ENCODE results near the gene MPPE1.

Gene MPPE1

GRCh38 chr18:11880586-11881304 lies 27.4 kb downstream of the MPPE1 start:
- H3K9me3 Mint-ChIP-seq: no peaks in the 10 kb centered on the region
- H3K4me3 Mint-ChIP-seq: no peak overlapping the region
- ATAC-seq: no peak
- peaks cover 24% of the 10 kb centered on the region for H3K36me3 Mint-ChIP-seq
- DNase-seq (ENCODE audit: low spot score in 2 of 2): no peak
- H3K4me1 Mint-ChIP-seq: no peaks in the 10 kb centered on the region
- H3K27ac Mint-ChIP-seq: peak overlapping the region; percentile 23

DNA sequence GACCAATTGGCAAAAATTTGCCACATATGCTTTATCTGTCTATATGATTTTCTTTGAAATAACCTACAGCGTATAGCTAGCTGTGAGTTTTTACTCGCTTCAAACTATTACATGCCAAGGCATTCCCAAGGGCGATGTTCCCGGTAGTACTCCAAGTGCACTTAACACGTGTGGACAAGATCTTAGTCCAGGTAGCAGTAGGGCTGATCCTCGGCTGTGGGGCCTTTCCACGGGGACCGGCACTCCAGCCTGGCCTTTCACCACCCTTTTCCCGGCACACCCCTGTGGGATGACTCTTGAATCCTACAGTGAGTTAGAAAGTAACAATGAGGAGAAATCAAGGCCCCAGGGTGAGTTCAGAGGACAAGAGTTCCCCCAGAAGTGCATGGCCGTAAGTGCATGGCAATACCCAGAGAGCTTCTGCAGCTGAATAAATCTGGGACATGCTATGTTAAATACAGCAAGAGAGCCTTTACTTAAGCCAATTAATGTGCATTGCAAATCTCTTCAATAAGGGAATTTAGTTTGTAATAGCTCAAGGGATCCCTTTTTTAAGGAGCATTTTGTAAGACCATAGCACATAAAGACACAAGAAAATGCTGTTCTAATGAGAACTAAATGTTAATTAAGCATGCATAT lies 30.5 kb downstream of the MPPE1 start:
- Mint-ChIP-seq H3K9me3 (no peaks in the 10 kb centered on the region), H3K27ac (no peak overlapping the region), H3K4me1 (no peaks in the 10 kb centered on the region), H3K4me3 (no peak overlapping the region), H3K36me3 (peaks cover 7% of the 10 kb centered on the region)
- ATAC-seq: no peak
- no peak for DNase-seq (ENCODE audit: low spot score in 2 of 2)

- H3K36me3 Mint-ChIP-seq: no peaks in the 10 kb centered on the region
- ATAC-seq (peak; percentile 16), DNase-seq (ENCODE audit: low spot score in 2 of 2) (no peak)
- H3K9me3 Mint-ChIP-seq: no peaks in the 10 kb centered on the region
- no peak overlapping the region for H3K27ac Mint-ChIP-seq
- H3K4me1 Mint-ChIP-seq: peaks cover 6% of the 10 kb centered on the region
- H3K4me3 Mint-ChIP-seq: no peak overlapping the region
Observed at GRCh38 chr18:11874676-11875075, 33.4 kb downstream of the MPPE1 start.

DNA sequence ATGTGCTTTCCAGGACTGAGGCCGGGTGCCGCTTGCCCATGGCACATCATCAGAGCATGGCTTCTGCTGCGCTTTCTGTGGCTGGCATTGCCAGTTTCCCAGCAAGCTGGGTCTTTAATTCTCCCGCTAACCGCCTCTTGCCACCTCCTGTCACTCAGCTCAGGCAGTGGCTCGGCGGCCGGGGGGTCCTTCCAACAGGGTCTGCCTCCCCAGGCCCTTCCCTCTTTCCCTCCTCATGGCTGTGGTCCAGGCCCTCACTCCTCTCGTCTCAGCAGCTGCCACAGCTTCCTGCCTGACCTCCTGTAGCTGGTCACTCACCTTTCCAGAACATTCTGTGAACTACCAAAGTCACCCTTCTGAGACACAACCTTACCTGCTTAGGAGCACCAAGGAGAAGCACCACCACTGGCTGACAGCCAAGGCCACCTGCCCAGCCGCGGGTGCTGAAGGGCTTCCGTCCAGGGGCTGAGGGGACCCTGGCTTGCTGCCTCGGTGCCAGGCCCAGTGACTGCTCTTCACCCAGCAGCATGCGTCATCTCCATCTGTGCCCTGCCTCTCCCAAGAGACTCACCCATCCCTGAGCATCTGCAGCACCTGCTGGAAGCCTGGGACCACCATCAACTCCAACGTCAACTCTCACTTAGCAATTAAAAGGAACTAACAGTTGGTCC lies 34.3 kb downstream of the MPPE1 start:
- DNase-seq (ENCODE audit: low spot score in 2 of 2): no peak
- no peaks in the 10 kb centered on the region for H3K36me3 Mint-ChIP-seq
- no peak overlapping the region for H3K27ac Mint-ChIP-seq
- ATAC-seq: no peak
- no peak overlapping the region for H3K4me3 Mint-ChIP-seq
- no peaks in the 10 kb centered on the region for H3K9me3 Mint-ChIP-seq
- peaks cover 6% of the 10 kb centered on the region for H3K4me1 Mint-ChIP-seq

- no peak overlapping the region for H3K27ac Mint-ChIP-seq
- DNase-seq (ENCODE audit: low spot score in 2 of 2) (no peak), ATAC-seq (no peak)
- no peak overlapping the region for H3K4me3 Mint-ChIP-seq
- H3K4me1 Mint-ChIP-seq: peaks cover 6% of the 10 kb centered on the region
- H3K9me3 Mint-ChIP-seq: no peaks in the 10 kb centered on the region
- no peaks in the 10 kb centered on the region for H3K36me3 Mint-ChIP-seq
Observed at GRCh38 chr18:11872479-11873136, 35.5 kb downstream of the MPPE1 start.

- ATAC-seq (no peak), DNase-seq (ENCODE audit: low spot score in 2 of 2) (no peak)
- no peaks in the 10 kb centered on the region for H3K9me3 Mint-ChIP-seq
- H3K36me3 Mint-ChIP-seq: no peaks in the 10 kb centered on the region
- H3K4me1 Mint-ChIP-seq: peaks cover 6% of the 10 kb centered on the region
- H3K4me3 Mint-ChIP-seq: no peak overlapping the region
- no peak overlapping the region for H3K27ac Mint-ChIP-seq
Observed at GRCh38 chr18:11871501-11871900, 36.6 kb downstream of the MPPE1 start.

- H3K27ac Mint-ChIP-seq: no peak overlapping the region
- peaks cover 6% of the 10 kb centered on the region for H3K4me1 Mint-ChIP-seq
- ATAC-seq: no peak
- no peaks in the 10 kb centered on the region for H3K36me3 Mint-ChIP-seq
- H3K4me3 Mint-ChIP-seq: no peak overlapping the region
- no peak for DNase-seq (ENCODE audit: low spot score in 2 of 2)
- no peaks in the 10 kb centered on the region for H3K9me3 Mint-ChIP-seq
Observed at GRCh38 chr18:11868230-11868629, 39.9 kb downstream of the MPPE1 start.

DNA sequence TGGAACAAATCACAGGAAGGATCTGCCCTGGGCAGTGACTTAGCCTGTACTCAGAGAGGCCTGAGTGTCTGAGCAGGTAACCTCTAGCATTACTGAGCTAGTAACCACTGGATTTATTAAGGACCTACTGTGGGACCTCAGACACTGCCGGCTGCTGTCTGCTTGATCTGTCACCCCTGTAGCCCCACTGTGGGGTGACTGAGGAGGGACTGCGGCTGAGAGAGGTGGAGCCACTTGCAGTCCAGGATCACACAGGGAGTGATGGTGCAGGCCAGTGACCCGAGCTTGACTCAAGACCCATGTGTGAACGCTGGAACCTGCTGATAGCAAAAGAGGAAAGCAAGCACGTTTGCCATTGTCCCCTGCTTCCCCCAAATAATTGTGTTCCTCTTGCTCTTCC lies 41.4 kb downstream of the MPPE1 start:
- peak; percentile 24 for ATAC-seq
- peaks cover 6% of the 10 kb centered on the region for H3K4me1 Mint-ChIP-seq
- no peak overlapping the region for H3K4me3 Mint-ChIP-seq
- no peak overlapping the region for H3K27ac Mint-ChIP-seq
- no peaks in the 10 kb centered on the region for H3K9me3 Mint-ChIP-seq
- no peaks in the 10 kb centered on the region for H3K36me3 Mint-ChIP-seq
- no peak for DNase-seq (ENCODE audit: low spot score in 2 of 2)

GRCh38 chr18:11866329-11866728 lies 41.8 kb downstream of the MPPE1 start:
- Mint-ChIP-seq H3K4me3 (no peak overlapping the region), H3K4me1 (peaks cover 3% of the 10 kb centered on the region), H3K27ac (no peak overlapping the region), H3K36me3 (no peaks in the 10 kb centered on the region), H3K9me3 (no peaks in the 10 kb centered on the region)
- DNase-seq (ENCODE audit: low spot score in 2 of 2) (no peak), ATAC-seq (no peak)

GRCh38 chr18:11865071-11865470 lies 43.0 kb downstream of the MPPE1 start:
- no peak overlapping the region for H3K4me3 Mint-ChIP-seq
- ATAC-seq: peak; percentile 24
- H3K27ac Mint-ChIP-seq: no peak overlapping the region
- DNase-seq (ENCODE audit: low spot score in 2 of 2): no peak
- H3K4me1 Mint-ChIP-seq: no peaks in the 10 kb centered on the region
- no peaks in the 10 kb centered on the region for H3K36me3 Mint-ChIP-seq
- H3K9me3 Mint-ChIP-seq: no peaks in the 10 kb centered on the region

DNA sequence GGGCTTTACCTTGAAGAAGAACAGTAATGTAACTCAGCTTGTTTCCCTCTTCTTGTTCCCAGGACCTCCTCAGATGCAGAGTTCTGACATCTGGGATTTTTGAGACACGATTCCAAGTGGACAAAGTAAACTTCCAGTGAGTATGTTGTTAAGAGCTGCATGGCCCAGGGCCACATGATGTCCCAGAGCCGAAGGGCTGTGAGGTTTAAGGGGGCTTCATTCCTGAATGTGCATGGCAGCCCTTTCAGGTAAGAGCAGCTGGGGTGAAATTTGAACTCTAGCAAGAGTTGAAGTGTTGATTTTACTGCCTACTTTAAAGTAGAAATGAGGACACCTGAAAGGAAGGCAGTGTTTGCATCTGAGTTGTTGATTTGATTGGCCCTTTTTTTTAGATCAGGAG lies 43.6 kb downstream of the MPPE1 start:
- no peaks in the 10 kb centered on the region for H3K36me3 Mint-ChIP-seq
- no peak overlapping the region for H3K4me3 Mint-ChIP-seq
- H3K9me3 Mint-ChIP-seq: no peaks in the 10 kb centered on the region
- DNase-seq (ENCODE audit: low spot score in 2 of 2) (no peak), ATAC-seq (no peak)
- no peaks in the 10 kb centered on the region for H3K4me1 Mint-ChIP-seq
- H3K27ac Mint-ChIP-seq: no peak overlapping the region

DNA sequence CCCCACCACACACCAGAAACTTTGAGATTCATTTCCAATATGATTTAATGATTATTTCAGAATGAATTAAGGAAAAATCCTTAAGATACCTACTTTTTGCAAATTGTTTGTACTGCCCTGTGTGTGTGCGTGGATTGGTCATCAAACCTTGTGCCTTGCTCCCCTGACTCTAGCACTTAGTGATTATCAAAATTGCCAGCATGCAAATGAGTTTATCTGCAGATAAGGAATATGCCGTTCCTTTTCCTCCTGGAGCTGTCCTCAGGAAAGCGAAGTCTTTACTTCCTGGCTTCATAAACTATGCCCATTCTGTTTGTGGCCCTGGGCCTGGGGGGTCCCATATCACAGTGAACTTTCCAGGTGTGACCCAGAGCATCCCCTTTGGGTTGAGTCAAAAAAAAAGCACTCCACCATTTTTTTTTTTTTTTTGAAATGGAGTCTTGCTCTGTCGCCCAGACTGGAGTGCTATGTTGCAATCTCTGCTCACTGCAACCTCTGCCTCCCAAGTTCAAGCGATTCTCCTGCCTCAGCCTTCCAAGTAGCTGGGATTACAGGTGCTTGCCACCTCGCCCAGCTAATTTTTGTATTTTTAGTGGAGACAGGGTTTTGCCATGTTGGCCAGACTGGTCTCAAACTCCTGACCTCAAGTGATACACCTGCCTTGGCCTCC lies 45.5 kb downstream of the MPPE1 start:
- no peaks in the 10 kb centered on the region for H3K36me3 Mint-ChIP-seq
- H3K4me3 Mint-ChIP-seq: no peak overlapping the region
- H3K4me1 Mint-ChIP-seq: no peaks in the 10 kb centered on the region
- no peak for DNase-seq (ENCODE audit: low spot score in 2 of 2)
- H3K9me3 Mint-ChIP-seq: no peaks in the 10 kb centered on the region
- H3K27ac Mint-ChIP-seq: no peak overlapping the region
- no peak for ATAC-seq

GRCh38 chr18:11861583-11862288 lies 46.4 kb downstream of the MPPE1 start:
- no peaks in the 10 kb centered on the region for H3K9me3 Mint-ChIP-seq
- DNase-seq (ENCODE audit: low spot score in 2 of 2) (no peak), ATAC-seq (no peak)
- no peaks in the 10 kb centered on the region for H3K4me1 Mint-ChIP-seq
- H3K4me3 Mint-ChIP-seq: no peak overlapping the region
- no peaks in the 10 kb centered on the region for H3K36me3 Mint-ChIP-seq
- H3K27ac Mint-ChIP-seq: no peak overlapping the region

DNA sequence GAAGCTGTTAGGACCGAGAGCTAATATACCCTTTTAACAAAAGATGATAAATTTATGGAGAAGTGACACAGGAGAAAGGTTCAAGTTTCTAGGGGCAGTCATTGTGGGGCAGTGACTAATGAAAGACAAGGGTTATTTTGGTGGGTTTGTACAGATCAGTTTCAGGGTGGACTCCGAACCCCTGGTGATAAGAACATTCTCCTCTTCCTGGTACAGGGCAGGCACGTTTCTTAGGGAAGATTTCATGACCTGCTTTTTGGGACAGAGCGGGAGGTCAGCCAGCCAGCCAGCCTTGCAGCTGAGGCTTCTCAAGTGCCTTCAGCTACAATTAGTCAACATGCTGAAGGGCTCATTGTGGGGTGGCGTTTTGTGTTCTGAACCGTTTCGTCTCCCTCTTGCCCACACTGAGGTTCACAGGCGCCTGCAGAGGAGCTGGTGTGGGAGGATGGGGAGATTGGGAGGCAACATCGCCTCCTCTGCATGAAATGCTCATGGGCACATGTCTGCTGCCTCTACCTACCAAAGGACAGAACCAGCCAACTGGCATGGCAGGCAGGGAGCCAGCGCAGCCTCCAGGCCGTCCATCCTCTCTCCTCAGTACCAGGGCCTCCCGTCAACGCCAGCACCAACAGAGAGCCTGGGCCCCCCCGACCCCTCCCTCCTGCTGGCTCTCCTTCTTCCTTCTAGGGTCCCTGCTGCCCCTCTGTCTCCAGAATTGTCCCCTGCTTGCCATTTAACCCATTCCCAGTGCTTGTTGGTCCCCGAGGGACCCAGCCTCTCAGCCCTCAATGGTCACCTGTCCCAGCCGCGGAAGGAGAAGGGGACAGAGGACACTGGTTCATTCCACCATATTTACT lies 47.3 kb downstream of the MPPE1 start:
- no peaks in the 10 kb centered on the region for H3K36me3 Mint-ChIP-seq
- H3K4me3 Mint-ChIP-seq: no peak overlapping the region
- DNase-seq (ENCODE audit: low spot score in 2 of 2): no peak
- H3K27ac Mint-ChIP-seq: no peak overlapping the region
- no peaks in the 10 kb centered on the region for H3K9me3 Mint-ChIP-seq
- H3K4me1 Mint-ChIP-seq: no peaks in the 10 kb centered on the region
- ATAC-seq: no peak

Data from stimulated activated effector memory CD8-positive, alpha-beta T cell treated with anti-CD3 and anti-CD28 coated beads, Interleukin-12 subunit alpha, Interleukin-12 subunit beta, amount 100 ng/mL, for 72 hours (primary cell).